ENCODE results near the gene CHCHD3.

The CHCHD3 gene

DNA sequence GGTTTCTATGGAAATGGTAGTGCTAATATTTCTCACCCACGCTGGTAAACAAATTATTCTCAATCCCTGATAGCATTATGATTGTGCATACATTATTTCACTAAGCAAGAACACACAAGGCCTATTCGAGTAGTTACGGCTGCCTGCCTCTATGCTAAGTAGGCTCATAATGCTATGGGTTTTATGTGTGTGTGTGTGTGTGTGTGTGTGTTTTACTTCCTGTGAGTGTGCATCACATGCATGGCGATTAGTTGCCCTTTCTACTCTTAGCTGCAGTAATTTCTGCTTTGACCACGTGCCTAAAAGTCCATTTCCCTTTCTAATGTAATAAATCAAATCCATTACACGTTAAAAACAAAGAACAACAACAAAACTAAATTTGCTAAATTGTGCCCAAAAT lies 117.0 kb downstream of the CHCHD3 start:
- TF ChIP-seq, protein P1, sequence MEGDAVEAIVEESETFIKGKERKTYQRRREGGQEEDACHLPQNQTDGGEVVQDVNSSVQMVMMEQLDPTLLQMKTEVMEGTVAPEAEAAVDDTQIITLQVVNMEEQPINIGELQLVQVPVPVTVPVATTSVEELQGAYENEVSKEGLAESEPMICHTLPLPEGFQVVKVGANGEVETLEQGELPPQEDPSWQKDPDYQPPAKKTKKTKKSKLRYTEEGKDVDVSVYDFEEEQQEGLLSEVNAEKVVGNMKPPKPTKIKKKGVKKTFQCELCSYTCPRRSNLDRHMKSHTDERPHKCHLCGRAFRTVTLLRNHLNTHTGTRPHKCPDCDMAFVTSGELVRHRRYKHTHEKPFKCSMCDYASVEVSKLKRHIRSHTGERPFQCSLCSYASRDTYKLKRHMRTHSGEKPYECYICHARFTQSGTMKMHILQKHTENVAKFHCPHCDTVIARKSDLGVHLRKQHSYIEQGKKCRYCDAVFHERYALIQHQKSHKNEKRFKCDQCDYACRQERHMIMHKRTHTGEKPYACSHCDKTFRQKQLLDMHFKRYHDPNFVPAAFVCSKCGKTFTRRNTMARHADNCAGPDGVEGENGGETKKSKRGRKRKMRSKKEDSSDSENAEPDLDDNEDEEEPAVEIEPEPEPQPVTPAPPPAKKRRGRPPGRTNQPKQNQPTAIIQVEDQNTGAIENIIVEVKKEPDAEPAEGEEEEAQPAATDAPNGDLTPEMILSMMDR (IDR thresholded peaks at IDR 0.05; ENCODE audit: low read depth, low read length, missing control alignments) = no peak
- no peak for DNase-seq (ENCODE audit: extremely low read depth, low read depth)
- no peak overlapping the region for H3K4me3 ChIP-seq (replicated peaks; ENCODE audit: low read depth, low read length)

DNA sequence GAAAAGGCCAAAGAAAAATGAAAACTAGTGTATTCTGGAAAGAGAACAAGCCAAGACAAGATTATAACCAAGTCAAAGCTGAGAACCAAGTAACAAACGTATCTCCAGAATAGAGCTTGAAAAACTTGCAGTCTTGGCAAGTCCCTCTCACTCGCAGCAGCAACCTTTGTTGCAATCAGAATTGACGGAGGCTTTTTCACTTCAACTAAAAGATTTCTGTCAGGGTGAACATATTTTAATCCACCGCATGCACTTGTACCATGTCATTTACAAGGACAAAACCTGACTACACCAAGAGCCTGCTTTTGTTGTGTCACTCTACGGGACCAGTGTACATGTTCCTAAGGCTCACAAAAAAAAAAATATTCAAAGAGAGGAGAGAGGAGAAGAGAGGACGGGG lies 122.0 kb downstream of the CHCHD3 start:
- no peak for DNase-seq (ENCODE audit: extremely low read depth, low read depth)
- TF ChIP-seq, protein P1 (IDR thresholded peaks at IDR 0.05; ENCODE audit: low read depth, low read length, missing control alignments) = no peak
- H3K4me3 ChIP-seq (replicated peaks; ENCODE audit: low read depth, low read length) = no peak overlapping the region

DNA sequence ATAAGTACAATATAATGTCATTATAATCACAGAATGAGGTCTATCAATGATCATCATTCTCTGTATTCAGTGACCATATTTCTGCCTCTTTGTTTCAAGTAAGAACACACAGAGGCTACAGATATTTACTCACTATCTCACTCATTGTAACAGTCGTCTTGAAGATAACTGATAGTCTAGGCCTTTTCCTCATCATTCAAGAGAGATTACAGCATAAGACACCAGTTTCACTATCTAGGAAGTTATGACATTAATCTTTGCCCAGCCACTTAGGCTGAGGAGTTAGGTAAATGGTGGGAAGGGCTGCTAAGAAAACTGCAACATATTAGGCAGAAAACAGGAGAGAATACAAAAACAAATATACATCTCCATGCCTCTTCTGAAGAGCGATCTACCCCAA lies 125.3 kb downstream of the CHCHD3 start:
- H3K4me3 ChIP-seq (replicated peaks; ENCODE audit: low read depth, low read length) = no peak overlapping the region
- TF ChIP-seq, protein P1 (IDR thresholded peaks at IDR 0.05; ENCODE audit: low read depth, low read length, missing control alignments) = no peak
- no peak for DNase-seq (ENCODE audit: extremely low read depth, low read depth)

DNA sequence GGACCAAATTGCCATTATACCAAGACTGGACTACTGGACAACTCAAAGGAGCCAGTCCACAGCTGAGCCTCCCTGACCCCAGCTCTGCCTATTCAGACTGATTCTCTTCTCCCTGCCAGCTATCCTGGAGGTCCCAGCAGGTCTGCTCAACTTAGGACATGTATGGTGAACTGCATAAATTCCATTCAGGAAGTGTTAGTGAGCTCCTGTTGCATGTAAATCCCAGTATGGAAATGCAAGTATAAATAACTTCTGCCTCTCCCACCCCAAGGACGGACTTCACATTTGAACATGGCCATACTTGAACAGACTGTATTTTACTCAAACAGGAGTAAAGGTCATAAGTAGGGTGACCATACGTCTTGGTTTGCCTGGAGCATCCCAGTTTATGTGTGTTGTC lies 128.4 kb downstream of the CHCHD3 start:
- DNase-seq (ENCODE audit: extremely low read depth, low read depth) = no peak
- H3K4me3 ChIP-seq (replicated peaks; ENCODE audit: low read depth, low read length) = no peak overlapping the region
- TF ChIP-seq, protein P1 (IDR thresholded peaks at IDR 0.05; ENCODE audit: low read depth, low read length, missing control alignments) = no peak

DNA sequence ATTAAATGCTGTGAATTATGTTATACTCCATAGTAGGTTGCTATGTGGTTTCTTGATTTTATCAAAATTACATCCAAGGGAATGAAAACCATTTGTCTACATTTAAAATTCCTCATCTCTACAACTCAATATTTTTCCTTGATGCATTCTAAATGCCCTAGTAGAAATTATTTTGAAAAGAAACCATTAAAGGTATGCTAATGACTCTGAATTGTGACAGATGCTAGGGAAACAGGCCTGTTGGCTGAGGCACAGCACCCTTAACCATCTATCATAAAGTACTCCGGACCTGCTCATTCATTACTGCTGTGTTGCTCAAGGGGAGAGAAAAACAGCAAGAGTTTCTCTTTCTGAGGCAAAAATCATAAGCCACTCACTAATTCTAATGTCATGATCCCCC lies 131.2 kb downstream of the CHCHD3 start:
- TF ChIP-seq, protein P1 (IDR thresholded peaks at IDR 0.05; ENCODE audit: low read depth, low read length, missing control alignments) = no peak
- no peak overlapping the region for H3K4me3 ChIP-seq (replicated peaks; ENCODE audit: low read depth, low read length)
- DNase-seq (ENCODE audit: extremely low read depth, low read depth) = no peak

DNA sequence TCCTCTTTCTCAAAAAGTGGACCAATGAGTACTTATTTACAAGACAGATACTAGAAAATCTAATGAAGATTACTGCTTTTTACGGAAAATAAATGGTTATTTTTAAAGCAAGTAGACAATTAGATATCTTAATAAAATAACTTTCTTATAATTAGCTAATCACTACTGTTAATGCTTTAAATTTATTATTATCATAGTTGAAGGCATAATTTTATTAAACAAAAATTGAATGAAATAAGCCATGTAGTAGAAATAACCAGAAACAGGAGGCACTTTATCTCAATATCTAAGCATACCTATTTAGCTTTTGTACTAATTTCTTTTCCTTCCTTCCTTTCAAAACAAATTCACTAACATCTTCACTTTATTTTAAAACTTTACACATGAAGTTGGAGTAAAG lies 134.9 kb downstream of the CHCHD3 start:
- TF ChIP-seq, protein P1 (IDR thresholded peaks at IDR 0.05; ENCODE audit: low read depth, low read length, missing control alignments) = no peak
- DNase-seq (ENCODE audit: extremely low read depth, low read depth) = no peak
- H3K4me3 ChIP-seq (replicated peaks; ENCODE audit: low read depth, low read length) = no peak overlapping the region

DNA sequence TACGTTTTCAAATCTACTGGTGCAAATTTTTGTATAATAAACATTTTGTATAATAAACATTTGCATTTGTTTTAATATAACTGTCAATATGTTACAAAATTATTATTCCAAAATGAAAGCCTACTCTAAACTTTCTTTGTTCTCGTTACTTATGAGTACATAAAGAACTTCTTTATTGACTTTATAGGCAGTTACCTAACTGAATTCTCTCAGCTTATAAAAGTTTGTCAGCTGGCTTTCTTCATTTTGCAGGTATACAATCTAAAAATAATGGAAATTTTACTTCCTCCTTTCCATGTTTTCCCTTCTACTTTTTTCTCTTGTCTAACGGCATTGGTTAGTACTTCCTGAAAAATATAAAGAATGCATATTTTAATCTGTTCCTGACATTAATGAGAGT lies 137.1 kb downstream of the CHCHD3 start:
- H3K4me3 ChIP-seq (replicated peaks; ENCODE audit: low read depth, low read length) = no peak overlapping the region
- TF ChIP-seq, protein P1 (IDR thresholded peaks at IDR 0.05; ENCODE audit: low read depth, low read length, missing control alignments) = no peak
- no peak for DNase-seq (ENCODE audit: extremely low read depth, low read depth)
